GM13977 (cell line): ENCODE data around the gene NALCN.

Experiments
- DNase-seq: peaks from one replicate; pipeline ENCODE4 v3.0.0; 2012; ENCODE audit warnings: low spot score
- in situ Hi-C: fragments of 300-500 bp; cut with MboI; formaldehyde crosslinking; loops from one replicate; pipeline ENCODE4 v1.12.0; 2022; ENCODE audit warnings: low sequenced_read_pairs, low pct_unique_long_range_greater_than_20kb, mixed read lengths, inconsistent platforms; ENCODE audit not compliant: unreplicated experiment
- TF ChIP-seq, protein P1 (sequence below): IDR thresholded peaks from 2 replicates; pipeline ENCODE4 v1.5.1; 2012; ENCODE audit warnings: mild to moderate bottlenecking, control low read depth; ENCODE audit not compliant: insufficient read depth; ENCODE audit errors: extremely low read depth, missing control alignments

NALCN gene

DNA sequence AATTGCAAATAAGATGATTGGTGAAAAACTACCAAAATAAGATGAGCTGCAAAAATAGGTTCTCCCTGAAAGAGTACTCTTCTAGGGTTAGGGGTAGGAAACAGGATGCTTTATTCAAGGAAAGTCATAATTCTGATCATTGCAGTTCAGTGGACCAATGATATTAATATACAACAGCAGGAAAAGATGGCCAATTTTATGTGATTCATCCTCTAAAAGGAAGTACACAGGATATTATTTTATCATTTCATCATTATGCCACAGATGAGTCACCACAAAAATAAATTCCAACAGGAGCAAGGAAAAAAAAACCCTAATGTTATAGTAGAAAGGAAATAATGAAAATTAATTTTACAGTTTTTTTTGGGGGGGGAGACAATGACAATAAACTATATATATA is 205.0 kb downstream of the NALCN start:
- in situ Hi-C loops, result no loop called here
- TF ChIP-seq, protein P1, sequence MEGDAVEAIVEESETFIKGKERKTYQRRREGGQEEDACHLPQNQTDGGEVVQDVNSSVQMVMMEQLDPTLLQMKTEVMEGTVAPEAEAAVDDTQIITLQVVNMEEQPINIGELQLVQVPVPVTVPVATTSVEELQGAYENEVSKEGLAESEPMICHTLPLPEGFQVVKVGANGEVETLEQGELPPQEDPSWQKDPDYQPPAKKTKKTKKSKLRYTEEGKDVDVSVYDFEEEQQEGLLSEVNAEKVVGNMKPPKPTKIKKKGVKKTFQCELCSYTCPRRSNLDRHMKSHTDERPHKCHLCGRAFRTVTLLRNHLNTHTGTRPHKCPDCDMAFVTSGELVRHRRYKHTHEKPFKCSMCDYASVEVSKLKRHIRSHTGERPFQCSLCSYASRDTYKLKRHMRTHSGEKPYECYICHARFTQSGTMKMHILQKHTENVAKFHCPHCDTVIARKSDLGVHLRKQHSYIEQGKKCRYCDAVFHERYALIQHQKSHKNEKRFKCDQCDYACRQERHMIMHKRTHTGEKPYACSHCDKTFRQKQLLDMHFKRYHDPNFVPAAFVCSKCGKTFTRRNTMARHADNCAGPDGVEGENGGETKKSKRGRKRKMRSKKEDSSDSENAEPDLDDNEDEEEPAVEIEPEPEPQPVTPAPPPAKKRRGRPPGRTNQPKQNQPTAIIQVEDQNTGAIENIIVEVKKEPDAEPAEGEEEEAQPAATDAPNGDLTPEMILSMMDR, result no peak
- DNase-seq, result no peak

DNA sequence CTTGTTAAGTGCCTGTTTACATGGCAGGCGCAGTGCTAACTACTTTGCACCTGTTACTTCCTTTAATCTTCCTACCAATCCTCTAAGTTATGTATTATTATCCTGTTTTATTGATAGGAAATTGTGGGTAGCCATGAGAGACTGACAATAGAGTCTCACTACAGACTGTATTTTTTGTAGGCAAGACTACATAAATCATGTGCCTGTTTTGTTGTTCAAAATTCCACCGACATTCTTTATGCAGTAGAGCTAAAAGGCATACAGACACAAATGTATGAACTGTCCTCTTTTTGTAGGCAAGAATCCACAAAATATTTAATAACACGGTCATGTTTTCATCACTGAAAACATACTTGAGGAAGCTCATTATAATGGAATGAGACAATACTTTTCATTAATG is 205.5 kb downstream of the NALCN start:
- TF ChIP-seq, protein P1, result no peak
- no peak for DNase-seq
- in situ Hi-C loops, result no loop called here

DNA sequence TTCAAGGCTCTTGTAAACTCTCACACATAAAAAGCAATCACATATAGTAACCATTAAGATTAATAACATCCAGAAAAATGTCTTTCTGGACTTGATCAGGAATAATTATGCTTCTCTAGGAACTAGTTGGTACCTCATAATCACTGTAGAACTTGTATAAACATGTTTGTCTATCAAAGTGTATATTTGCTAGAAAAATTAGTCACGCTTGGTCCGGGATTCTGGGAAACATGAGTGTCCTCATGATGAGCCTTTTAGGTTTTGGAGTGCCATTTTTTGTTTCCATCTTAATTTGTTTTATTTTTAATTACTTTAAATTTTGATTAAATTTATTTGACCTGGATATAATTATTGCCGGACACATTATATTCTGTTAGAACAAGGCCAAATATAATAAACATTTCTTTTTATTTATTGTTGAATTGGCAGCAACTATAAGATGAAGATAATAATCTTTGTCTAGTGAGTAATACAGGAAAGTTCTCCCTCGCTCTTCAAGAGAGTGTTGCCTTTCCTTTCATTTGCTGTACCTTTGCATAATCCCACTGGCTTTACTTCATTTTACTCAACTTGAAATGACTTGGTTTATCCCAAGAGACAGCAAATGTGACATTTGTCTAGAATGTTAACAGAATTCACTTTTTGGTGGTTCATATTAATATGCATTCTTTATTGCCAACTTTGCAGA is 207.0 kb downstream of the NALCN start:
- TF ChIP-seq, protein P1, result no peak

DNA sequence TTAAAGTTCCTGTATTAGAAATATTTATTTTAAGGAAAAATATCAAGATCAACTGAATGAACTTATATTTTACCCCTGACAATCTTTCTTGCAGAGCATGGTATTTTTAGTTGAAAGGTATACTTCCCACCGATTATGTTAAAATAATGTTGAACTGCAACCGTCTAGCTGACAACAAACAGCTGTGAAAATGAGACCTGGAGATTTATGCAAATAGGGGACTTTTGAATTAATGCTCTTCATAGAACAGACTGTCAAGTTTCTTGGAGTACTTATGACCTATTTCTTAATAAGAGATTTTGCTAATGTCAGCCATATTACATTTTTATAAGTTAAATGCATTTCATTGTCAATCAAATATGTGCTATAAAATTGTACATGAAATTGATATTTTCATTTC is 210.9 kb downstream of the NALCN start:
- DNase-seq, result no peak
- in situ Hi-C loops, result no loop called here
- TF ChIP-seq, protein P1, result no peak

More for the DNA sequence above, 207.0 kb downstream of the NALCN start:
- in situ Hi-C loops, result no loop called here
- no peak for DNase-seq

DNA sequence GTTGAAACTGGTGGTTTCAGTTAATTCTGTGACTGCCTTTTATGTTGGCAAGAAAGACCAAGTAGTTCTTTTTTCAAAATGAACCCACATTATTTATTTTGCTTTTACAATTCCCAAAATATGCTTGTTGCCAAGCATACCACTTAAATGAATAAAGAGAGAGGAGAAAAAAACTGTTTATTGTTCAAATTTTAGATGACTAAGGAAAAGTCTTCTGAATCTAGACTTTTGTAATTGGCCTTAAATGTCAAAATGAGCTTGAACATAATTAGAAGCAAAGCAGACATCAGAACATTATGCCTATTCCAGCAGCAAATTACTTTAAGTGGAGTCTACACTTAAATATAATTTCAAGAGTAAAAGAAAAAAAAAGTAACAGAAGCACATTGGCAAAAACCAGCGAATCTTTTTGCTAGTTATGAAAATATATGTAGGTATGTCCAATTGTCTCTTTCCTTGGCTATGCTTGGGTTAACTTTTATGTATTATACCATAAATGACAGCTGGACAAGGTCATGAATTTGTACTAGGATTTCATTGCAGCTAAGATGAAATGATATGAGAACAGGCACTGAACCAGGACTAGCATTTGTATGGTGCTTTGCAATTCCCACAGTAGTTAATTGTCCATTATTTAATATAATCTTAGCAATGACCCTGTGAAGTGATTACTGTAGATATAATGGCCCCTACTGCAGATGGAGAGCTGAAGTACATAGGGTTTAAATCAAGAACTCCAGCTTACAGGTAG is 211.9 kb downstream of the NALCN start:
- DNase-seq, result no peak
- in situ Hi-C loops, result no loop called here
- TF ChIP-seq, protein P1, result no peak

DNA sequence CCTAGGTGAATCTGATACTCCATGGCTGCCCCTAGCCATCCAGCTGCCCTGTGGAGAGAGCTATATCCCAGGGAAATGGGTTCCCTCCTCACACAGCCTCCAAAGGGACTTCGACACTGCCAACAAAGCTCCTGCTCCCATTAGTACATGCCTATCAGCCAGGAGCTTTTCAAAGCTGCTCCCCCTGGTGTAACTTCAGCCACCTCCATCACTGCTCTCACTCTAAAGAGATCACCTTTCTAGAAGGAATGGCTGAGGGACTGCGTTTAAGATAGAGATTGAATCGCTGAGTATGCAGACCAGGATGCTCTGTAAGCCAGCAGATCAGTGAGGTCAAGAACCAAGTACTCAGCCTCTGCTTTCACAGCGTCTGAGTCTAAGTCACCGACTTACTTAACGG is 213.7 kb downstream of the NALCN start:
- TF ChIP-seq, protein P1, result no peak
- in situ Hi-C loops, result no loop called here
- DNase-seq, result no peak
